Right lung (tissue), 5 donors: ENCODE measurements around the gene ATP9B. TPM values are rescaled to one million over a fixed set of nuclear protein-coding genes. Genes with fewer than 3 reads are reported as not detected.

Source experiments
- DNase-seq, 2 donors: peaks; one replicate each; pipeline ENCODE4 v3.0.0-alpha.2; 2013
- polyA plus RNA-seq, 5 donors: library from polyadenylated mRNA; unstranded; fragments of 120-200 nt; gene quantifications; one replicate each; pipeline versions ENCODE4 v1.2.1 to v1.2.3, GENCODE V29; 2013; ENCODE audit warnings: inconsistent platforms in 1 of 5, low replicate concordance in 1 of 5; ENCODE audit not compliant: insufficient read length in 5 of 5, insufficient read depth in 1 of 5

The ATP9B gene
- polyA plus RNA-seq, 5 donors = 26.4 to 36.4 (median 34.5) TPM

- no peak for DNase-seq
These were observed 340.1 kb downstream of the ATP9B start for GRCh38 chr18:79409313-79409712.

- DNase-seq = no peak
These were observed 341.0 kb downstream of the ATP9B start for GRCh38 chr18:79410171-79410641.

GRCh38 chr18:79410731-79411613, 341.8 kb downstream of the ATP9B start:
- DNase-seq = no peak

- no peak for DNase-seq
These were observed 342.7 kb downstream of the ATP9B start for GRCh38 chr18:79411614-79412526.

- DNase-seq = no peak
These were observed 343.8 kb downstream of the ATP9B start for GRCh38 chr18:79413025-79413424.

- no peak for DNase-seq
These were observed 344.2 kb downstream of the ATP9B start for GRCh38 chr18:79413426-79413825.

- DNase-seq = no peak
These were observed 344.7 kb downstream of the ATP9B start for GRCh38 chr18:79413901-79414300.

GRCh38 chr18:79416022-79416676, 347.0 kb downstream of the ATP9B start:
- DNase-seq = no peak

- DNase-seq = no peak
These were observed 347.5 kb downstream of the ATP9B start for GRCh38 chr18:79416677-79417052.

- DNase-seq = no peak
These were observed 349.0 kb downstream of the ATP9B start for GRCh38 chr18:79418236-79418635.

- no peak for DNase-seq
These were observed 349.4 kb downstream of the ATP9B start for GRCh38 chr18:79418642-79419041.

GRCh38 chr18:79420033-79420745, 351.0 kb downstream of the ATP9B start:
- DNase-seq = no peak

GRCh38 chr18:79421275-79421857, 352.2 kb downstream of the ATP9B start:
- no peak for DNase-seq

- no peak for DNase-seq
These were observed 353.0 kb downstream of the ATP9B start for GRCh38 chr18:79422022-79422782.

- no peak for DNase-seq
These were observed 353.6 kb downstream of the ATP9B start for GRCh38 chr18:79422783-79423165.

- DNase-seq = no peak
These were observed 354.2 kb downstream of the ATP9B start for GRCh38 chr18:79423211-79424007.

GRCh38 chr18:79424008-79424565, 354.9 kb downstream of the ATP9B start:
- no peak for DNase-seq

- DNase-seq = no peak
These were observed 355.8 kb downstream of the ATP9B start for GRCh38 chr18:79424880-79425568.

- no peak for DNase-seq
These were observed 356.3 kb downstream of the ATP9B start for GRCh38 chr18:79425569-79425886.
